HTR-8/SVneo (cell line): ENCODE measurements around the gene SCNN1A.
A peak's percentile ranks its signal among the peaks of the same experiment; 100 is the strongest.

Experiments used
- DNase-seq: peaks from one replicate; pipeline ENCODE4 v3.0.0; 2011; ENCODE audit warnings: low spot score, mixed read lengths; ENCODE audit not compliant: insufficient read length
- FAIRE-seq: peaks from 2 replicates; lab custom pipeline; 2011; peaks lifted over from hg19 to GRCh38; lab: Jason Lieb, UNC

SCNN1A gene

DNA sequence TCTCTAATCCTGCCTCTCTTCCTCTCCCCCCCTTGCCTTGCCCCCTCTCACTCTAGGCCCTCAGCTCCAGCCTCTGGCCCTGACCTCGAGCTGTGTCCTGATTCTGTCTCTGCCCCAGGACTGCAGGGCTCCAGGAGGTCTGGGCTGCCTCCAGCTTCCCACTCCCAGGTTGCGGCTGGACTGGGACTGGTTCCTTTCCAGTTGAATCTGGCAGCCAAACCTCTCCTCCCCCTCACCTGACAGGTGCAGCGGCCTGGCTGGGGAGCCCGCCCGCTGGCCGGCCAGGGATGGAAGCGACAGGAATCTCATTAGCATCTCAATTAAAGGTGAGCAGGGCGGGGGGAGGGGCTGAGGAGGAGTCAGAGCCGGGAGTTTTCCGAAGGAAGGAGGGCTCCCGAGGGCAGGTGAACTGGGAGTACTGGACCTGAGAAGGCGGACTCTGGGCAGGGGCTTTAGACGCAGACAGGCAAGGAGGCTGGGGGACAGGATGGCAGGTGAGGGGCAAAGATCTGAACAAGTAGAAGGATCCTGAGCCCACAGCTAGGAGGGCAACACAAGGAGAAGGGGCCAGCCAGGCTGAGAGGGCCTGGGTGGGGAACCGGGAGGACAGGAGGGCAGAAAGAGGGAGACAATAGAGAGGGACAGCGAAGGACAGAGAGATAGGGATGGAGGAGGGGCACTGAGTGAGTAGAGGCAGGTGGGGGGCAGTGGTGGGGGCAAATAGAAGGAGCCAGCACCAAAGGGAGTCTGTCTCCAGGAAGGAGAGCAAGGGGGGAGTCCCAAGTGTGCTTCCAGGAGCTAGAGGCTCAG lies at the start of gene SCNN1A:
SCNN1A (minus strand) TSS at position 295 of the 810 bp plus-strand sequence. CDS start 780 bp downstream, outside the sequence.
- FAIRE-seq, result no peak
- no peak for DNase-seq

DNA sequence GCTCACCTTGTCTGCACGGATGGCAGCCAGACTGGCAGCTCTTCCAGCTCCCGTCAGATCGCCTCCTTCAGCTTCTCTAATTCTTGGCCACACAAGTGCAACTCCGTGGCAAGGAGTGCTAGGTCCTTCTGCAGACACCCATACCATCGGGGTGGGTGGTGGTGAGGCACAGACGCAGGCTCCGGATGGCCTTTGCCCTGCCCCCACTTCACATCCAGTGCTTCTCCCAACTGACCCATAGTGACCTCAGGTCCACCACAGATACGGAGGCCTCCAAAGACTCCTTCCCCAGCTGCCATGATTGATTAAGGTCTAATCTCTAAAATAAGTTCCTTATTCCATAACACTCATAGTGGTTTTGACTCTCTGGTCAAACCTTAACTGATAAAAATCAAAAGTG lies 49.5 kb upstream of the SCNN1A start:
- no peak for DNase-seq
- FAIRE-seq, result no peak

GRCh38 chr12:6424008-6424347 lies 48.6 kb upstream of the SCNN1A start:
- FAIRE-seq (no peak), DNase-seq (no peak)

DNA sequence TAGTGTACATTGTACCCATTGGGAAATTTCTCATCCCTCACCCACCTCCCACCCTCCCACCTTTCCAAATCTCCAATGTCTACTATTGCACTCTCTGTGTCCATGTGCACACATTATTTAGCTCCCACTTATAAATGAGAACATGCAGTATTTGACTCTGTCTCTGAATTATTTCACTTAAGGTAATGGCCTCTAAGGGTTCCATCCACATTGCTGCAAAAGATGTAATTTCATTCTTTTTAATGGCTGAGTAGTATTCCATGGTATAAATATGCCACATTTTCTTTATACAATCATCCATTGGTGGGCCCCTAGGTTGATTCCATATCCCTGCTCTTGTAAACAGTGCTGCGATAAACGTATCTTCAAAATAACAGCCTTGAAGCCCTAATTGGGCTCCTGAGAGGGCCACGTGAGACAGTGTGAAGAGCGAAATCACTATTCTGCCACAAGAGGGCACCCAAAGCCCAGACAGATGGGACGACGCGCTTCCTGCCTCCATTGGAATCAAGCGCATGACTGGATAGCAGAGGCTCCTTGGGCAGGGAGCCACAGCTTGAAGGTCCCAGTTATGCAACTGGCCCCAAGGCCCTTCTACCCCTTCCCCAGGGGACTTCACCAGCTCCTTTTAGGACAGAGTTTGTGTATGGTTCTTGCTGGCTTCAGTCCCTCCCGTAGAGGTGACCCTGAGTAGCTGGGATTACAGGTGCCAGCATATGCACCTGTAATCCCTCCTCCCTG lies 48.1 kb upstream of the SCNN1A start:
- FAIRE-seq (peak; percentile 95), DNase-seq (peak; percentile 96)

- FAIRE-seq (no peak), DNase-seq (no peak)
Measured at GRCh38 chr12:6420364-6420763, 45.0 kb upstream of the SCNN1A start.

DNA sequence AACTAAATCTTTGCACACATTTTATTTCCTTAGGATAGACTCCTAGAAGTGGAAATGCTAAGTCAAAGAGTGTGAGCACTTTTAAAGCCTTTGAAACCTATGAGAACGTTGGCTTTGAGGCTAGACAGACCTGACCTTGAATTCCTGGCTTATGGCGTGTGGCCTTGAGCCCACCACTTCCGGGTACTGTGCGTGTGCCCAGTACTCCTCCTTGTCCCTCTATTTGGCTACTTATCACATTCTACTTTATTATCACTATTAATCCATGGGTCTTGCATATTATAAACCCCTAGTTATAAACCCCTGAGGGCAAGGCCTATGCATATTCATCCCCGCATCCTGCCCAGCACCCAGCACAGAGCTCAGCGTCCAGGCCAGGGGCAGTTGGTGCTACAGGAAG lies 43.4 kb upstream of the SCNN1A start:
- DNase-seq, result no peak
- FAIRE-seq, result no peak

DNA sequence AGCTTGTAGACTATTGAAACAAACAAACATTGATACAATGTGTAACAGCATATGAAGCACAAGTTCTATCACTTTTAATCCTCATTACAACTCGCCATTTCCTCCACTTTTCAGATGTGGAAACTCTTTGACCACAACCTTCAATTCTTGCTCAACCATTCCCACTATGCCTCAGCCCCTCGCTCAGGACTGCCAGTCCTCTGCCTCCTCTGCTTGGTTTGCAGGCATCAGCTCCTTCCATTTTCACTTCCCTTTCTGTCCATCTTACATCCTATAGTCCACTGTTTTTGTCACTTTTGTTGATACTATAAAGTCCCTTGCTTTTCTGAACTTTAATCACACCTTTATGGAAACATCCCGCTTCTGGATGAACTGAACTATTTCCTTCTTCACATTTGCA lies 41.2 kb upstream of the SCNN1A start:
- FAIRE-seq, result no peak
- no peak for DNase-seq

- FAIRE-seq (peak; percentile 57), DNase-seq (no peak)
Measured at GRCh38 chr12:6407236-6407954, 32.0 kb upstream of the SCNN1A start.

- FAIRE-seq, result peak; percentile 46
- DNase-seq, result no peak
Measured at GRCh38 chr12:6405963-6406362, 30.6 kb upstream of the SCNN1A start.

GRCh38 chr12:6404390-6404789 lies 29.0 kb upstream of the SCNN1A start:
- DNase-seq, result no peak
- FAIRE-seq, result no peak

DNA sequence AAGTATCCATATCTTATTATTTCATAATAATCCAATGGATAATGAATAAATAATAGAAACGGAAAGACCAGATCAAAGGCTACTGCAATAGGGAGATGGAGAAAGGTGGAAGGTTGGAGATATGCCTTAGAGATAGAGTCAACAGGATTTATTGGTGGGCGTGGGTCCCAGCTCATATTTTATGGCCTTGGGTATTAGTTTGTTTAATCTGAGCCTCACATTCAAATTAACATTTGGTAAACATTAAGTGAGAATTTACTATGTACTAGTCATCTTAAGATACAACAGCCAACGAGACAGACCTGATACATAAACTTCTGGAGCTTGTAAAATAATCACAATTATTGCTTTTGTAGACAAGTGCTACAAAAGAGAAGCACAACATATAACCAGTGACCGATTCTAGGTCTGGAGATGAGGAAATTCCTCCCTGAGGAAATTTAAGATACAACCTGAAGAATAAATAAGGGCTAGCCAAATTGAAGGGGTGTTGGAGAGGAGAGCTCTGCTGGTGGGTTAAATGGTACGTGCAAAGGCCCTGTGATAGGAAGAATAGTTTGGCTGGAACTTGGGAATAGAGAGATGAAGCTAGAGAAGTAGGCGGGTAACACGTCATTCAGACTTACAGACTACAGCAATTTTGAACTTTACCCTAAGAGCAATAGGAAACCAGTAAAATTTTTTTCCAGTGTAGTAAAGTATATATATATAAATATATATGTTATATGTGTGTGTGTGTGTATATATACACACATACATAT lies 24.7 kb upstream of the SCNN1A start:
- DNase-seq (no peak), FAIRE-seq (no peak)

DNA sequence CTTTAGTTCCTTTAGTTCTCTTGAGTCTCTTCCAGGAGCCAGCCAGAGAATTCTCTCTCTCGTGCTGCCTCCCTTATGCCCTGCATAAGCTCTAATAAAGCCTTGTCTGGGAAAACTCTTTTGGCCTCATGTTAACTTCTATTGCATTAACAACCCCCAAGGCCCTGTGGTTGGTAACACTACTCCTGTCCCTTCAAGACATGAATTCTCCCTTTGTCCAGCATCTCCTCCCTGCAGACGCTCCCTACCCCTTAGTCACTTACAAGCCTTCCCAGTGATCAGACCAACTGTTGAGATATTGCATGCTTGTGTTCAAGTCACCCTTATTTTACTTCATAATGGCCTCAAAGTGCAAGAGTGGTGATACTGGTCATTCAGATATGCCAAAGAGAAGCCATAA lies 20.7 kb upstream of the SCNN1A start:
- FAIRE-seq, result no peak
- no peak for DNase-seq

GRCh38 chr12:6394398-6394797 lies 19.0 kb upstream of the SCNN1A start:
- DNase-seq, result no peak
- no peak for FAIRE-seq

- FAIRE-seq (no peak), DNase-seq (no peak)
Measured at GRCh38 chr12:6393109-6393508, 17.7 kb upstream of the SCNN1A start.

- DNase-seq (no peak), FAIRE-seq (no peak)
Measured at GRCh38 chr12:6392504-6392903, 17.1 kb upstream of the SCNN1A start.

GRCh38 chr12:6391013-6391412 lies 15.7 kb upstream of the SCNN1A start:
- FAIRE-seq (no peak), DNase-seq (no peak)

DNA sequence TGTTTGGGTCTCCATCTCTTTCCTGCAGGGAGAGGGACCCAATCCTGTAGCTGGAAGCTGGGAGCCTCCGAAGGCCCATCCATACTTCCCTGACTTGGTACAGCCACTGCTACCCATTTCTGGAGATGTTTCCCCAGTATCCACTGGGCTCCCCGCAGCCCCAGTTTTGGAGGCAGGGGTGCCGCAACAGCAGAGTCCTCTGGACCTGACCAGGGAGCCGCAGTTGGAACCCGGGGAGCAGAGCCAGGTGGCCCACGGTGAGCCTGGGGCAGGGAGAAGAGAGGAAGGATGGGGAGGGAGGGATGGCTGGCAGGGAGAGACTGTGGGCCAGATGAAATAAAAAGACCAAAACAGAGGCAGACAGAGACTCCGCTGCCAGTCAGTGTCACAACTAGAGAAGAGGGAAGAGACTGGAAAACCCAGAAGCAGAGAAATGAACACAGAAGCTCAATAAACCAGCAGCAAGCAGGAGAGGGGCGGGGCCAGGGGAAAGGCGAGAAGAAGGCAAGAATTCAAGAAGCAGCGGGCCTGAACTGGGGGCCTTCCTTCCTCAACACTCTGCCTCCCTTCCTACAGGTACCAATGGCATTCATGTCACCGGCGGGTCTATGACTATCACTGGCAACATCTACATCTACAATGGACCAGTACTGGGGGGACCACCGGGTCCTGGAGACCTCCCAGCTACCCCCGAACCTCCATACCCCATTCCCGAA lies 14.9 kb upstream of the SCNN1A start:
- DNase-seq, result no peak
- no peak for FAIRE-seq

DNA sequence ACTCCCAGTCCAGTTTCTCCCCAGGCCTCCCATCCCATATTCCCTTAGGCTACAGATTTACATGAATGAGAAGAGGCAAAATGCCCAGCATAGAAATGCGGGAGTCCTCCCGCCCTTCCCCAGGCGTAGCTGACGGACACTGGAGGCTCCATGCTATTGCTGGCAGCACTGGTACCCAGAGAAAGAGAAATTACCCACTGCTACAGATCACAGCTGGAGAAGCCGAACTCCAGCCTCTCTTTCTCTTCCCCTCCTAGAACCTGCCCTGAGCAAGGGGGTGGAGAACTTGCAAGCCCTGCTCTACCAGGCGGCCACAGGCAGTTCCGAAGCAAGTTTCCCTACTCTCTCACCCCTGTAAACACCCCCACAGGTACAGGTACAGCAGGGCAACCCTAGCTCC lies 12.2 kb upstream of the SCNN1A start:
- FAIRE-seq (no peak), DNase-seq (no peak)

DNA sequence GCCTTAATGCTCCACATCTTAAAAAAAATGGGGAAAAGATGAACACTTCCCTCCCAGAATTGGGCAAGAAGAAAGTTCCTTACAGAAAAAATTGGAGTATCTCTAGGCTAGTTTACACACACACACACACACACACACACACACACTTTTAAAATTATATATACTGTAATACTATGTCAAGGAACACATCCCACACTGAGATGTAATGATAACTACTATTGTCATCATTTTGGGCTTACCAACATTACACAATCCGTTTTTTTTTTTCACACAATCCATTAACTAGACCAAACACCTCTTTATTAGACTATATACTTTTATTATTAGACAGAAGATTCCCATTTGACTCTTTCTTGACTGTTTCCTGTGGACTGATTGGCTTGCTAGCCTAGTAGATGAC lies 11.1 kb upstream of the SCNN1A start:
- DNase-seq (no peak), FAIRE-seq (no peak)

DNA sequence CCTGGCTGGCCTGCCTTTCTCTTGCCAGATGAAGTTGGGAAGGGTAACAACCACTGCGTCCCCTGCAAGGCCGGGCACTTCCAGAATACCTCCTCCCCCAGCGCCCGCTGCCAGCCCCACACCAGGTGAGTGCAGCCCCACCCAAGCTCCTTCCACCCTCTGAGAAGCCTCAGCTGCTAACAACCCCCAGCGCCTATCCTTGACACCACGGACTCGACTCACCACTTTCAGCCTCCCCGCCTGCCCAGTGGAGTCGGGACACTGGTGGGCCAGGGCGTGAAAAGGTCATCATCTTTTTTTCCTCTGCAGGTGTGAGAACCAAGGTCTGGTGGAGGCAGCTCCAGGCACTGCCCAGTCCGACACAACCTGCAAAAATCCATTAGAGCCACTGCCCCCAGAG lies 10.7 kb upstream of the SCNN1A start:
- FAIRE-seq (no peak), DNase-seq (no peak)
